Cerebellar nuclear complex (tissue), 1 donor: ENCODE measurements around the gene AMMECR1L.
"Not testable (repeated sequence)": the region's sequence is repeated elsewhere in the genome, so short reads cannot be mapped to it uniquely, and the experiment has no call there.

Source experiments
- DNase-seq, 2 experiments: peaks; one replicate each; lab custom pipeline; 2025; lab: John Stamatoyannopoulos, UW

The AMMECR1L gene

GRCh38 chr2:127885780-127886592 lies at the start of gene AMMECR1L:
Gene AMMECR1L (minus strand): TSS chr2:127885956. CDS start chr2:127874234, 11,722 bp downstream.
- DNase-seq, result not testable (repeated sequence)

DNA sequence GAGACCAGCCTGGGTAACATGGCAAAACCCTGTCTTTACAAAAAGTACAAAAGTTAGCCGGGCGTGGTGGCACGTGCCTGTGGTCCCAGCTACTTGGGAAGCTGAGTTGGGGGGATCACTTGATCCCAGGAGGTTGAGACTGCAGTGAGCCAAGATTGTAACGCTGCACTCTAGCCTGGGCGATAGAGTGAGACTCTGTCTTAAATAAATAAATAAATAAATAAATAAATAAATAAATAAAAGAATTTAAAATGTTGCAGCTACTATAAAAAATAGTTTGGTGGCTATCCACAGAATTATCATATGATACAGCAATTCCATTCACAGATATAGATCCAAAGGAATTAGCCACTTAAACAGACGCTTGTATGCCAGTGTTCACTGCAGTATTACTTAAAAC lies 49.6 kb upstream of the AMMECR1L start:
- DNase-seq, result no peak

DNA sequence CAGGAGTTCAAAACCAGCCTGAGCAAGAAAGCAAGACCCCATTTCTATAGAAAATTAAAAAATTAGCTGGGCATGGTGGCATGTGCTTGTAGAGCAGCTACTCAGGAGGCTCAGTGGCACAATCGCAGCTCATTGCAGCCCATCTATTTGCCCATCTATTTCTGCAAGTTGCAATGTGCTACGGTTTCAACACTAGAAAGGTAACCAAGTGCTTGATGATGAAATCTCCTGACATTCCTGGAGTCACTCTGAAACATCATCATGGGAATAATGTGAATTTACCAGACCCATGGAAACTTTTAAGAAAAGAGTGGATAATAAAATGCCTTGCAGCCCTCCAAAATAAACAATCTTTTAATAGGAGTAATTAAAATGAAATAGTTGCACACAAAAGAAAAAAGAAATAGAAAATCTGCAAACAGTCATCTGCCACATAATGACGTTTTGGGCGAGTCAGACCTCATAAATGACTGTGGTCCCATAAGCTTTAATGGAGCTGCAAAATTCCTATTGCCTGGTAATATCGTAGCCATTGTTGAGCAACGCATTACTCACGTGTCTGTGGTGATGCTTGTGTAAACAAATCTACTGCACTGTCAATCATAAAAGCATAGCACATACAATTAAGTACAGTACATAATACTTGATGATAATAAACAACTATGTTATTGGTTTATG lies 46.6 kb upstream of the AMMECR1L start:
- DNase-seq, result no peak

DNA sequence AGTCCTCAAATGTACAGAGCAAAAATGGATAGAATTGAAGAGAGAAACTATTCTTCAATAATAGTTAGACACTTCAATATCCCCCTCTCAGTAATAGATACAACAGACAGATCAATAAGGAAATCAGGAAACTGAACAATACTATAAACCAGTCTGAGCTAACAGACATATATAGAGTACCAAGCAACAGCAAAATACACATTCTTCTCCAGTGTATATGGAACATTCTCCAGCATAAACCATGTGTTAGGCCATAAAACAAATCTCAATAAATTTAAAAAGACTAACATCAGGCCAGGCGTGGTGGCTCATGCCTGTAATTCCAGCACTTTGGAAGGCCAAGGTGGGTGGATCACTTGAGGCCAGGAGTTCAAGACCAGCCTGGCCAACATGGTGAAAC lies 43.7 kb upstream of the AMMECR1L start:
- DNase-seq, result no peak

DNA sequence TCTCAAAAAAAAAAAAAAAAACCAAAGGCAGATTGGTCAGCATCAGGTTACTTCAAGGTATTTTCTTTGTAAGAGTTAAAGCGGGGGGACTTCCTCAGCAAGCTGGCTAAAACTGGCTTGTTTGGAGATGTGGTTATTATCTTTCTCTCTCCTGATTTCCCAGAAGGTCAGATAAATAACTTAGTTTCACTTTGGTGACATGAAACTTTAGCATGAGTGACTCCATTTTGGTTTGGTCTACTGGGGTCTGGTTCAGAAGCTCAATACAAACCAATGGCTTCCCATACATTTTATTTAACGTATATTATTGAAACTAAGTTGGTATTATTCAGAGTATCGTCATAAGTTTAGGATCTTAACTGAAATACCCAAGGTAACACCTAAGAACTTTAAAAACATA lies 41.6 kb upstream of the AMMECR1L start:
- no peak for DNase-seq

- no peak for DNase-seq
Observed at GRCh38 chr2:127917916-127918315, 32.2 kb upstream of the AMMECR1L start.

- no peak for DNase-seq
Observed at GRCh38 chr2:127913808-127914457, 28.2 kb upstream of the AMMECR1L start.

- DNase-seq, result no peak
Observed at GRCh38 chr2:127911737-127912136, 26.0 kb upstream of the AMMECR1L start.

DNA sequence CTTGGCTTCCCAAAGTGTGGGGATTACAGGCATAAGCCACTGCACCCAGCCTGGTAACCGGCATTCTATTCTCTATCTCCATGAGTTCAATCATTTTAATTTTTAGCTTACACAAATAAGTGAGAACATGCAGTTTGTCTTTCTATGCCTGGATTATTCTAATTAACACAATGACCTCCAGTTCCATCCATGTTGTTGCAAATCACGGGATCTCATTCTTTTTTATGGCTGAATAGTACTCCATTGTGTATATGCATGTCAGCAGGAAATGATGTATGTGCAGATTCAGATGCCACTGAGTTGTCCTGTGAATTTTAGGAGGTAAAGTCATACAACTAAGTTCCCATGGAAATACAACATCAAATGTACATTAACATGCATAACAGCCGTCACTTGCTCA lies 24.7 kb upstream of the AMMECR1L start:
- DNase-seq, result no peak

GRCh38 chr2:127909019-127909418 lies 23.3 kb upstream of the AMMECR1L start:
- no peak for DNase-seq

- DNase-seq, result not testable (repeated sequence)
Observed at GRCh38 chr2:127907733-127908400, 22.1 kb upstream of the AMMECR1L start.

- DNase-seq, result no peak
Observed at GRCh38 chr2:127906206-127906926, 20.6 kb upstream of the AMMECR1L start.

DNA sequence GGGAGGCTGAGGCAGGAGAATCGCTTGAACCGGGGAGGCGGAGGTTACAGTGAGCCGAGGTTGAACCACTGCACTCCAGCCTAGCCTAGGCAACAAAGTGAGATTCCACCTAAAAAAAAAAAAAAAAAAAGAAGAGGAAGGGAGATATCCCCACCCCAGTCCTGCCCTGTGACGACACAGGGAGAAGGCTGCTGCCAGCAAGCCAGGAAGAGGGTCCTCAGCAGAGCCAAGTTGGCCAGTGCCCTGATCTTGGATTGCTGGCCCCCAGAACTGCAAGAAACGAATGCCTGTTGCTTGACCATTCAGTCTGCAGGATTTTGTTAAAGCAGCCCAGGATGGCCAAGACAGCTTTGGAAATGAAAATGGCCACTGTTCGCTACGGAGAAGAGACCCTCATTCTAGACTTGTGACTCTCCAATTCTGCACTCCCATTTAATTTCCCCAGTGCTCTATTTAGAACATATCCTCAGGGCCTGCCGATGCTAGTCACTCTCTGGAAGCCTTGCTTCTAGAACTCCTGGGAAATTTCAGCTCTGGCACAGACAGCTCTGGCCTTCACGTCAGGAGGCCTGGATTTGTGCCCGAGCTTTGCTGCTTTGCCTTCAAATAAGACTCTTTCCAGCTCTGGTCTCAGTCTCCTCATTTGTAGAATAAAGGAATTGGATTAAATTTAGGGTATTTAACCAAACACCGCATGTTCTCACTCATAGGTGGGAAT lies 15.7 kb upstream of the AMMECR1L start:
- peak in 1 of 2 experiments; percentile 39 for DNase-seq

- DNase-seq, result no peak
Observed at GRCh38 chr2:127897531-127898211, 11.9 kb upstream of the AMMECR1L start.

DNA sequence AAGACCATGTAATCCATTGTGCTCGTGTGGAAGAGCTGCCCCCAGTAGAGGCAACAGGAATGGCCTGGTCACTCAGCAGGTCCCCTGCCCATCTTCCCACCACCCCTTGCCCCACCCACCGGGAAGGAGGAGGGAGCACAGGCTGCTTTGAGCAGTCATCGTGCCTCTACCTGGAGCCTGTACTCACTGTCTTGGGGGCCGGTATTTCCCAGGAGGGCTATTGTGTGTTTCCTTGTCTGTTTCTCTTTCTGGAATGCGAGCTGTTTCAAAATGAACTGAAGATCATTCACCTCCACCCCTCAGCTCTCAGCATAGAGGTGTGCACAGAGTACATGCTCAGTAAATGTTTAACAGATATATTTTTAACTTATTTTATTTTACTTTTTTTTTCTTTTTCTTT lies 7.7 kb upstream of the AMMECR1L start:
- DNase-seq, result no peak

- no peak for DNase-seq
Observed at GRCh38 chr2:127893033-127893432, 7.3 kb upstream of the AMMECR1L start.

DNA sequence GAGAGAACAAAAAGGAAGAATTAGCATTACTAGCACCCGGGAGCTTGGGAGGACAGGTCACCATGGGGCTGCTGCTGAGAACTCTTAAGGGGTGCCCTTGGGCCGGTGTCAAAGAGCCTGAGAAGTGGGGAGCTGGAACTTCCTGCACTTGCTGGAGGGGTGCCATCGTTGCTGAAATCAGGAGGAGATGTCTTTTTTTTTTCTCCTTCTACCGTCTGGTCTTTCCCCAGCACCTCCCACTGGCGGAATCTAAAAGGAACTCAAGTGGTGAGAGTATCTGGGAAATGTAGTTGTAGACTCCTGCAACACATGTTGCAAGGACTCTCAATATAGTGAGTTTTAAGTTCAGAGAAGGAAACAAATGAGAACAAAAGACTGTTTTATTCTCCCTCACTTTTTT lies 6.1 kb upstream of the AMMECR1L start:
- no peak for DNase-seq

GRCh38 chr2:127890756-127891155 lies 5.0 kb upstream of the AMMECR1L start:
- not testable (repeated sequence) for DNase-seq

- DNase-seq, result no peak
Observed at GRCh38 chr2:127888772-127889171, 3.0 kb upstream of the AMMECR1L start.

GRCh38 chr2:127887776-127888130 lies 2.0 kb upstream of the AMMECR1L start:
- DNase-seq, result no peak
